Hepatocyte (in vitro differentiated cells): ENCODE measurements around the gene MAPK14.

ENCODE experiments used
- EZH2 ChIP-seq: fragments of 200-600 bp; sonication (generic); IDR thresholded peaks from 2 replicates; pipeline ENCODE4 v1.6.1; 2016; ENCODE audit warnings: antibody characterized with exemption, mild to moderate bottlenecking, borderline replicate concordance
- TF ChIP-seq, protein P1 (sequence below): fragments of 200-600 bp; sonication (generic); IDR thresholded peaks from 2 replicates; pipeline ENCODE4 v1.5.1; 2016; ENCODE audit warnings: antibody characterized with exemption, mild to moderate bottlenecking; ENCODE audit not compliant: poor library complexity

- TF ChIP-seq, protein P1, sequence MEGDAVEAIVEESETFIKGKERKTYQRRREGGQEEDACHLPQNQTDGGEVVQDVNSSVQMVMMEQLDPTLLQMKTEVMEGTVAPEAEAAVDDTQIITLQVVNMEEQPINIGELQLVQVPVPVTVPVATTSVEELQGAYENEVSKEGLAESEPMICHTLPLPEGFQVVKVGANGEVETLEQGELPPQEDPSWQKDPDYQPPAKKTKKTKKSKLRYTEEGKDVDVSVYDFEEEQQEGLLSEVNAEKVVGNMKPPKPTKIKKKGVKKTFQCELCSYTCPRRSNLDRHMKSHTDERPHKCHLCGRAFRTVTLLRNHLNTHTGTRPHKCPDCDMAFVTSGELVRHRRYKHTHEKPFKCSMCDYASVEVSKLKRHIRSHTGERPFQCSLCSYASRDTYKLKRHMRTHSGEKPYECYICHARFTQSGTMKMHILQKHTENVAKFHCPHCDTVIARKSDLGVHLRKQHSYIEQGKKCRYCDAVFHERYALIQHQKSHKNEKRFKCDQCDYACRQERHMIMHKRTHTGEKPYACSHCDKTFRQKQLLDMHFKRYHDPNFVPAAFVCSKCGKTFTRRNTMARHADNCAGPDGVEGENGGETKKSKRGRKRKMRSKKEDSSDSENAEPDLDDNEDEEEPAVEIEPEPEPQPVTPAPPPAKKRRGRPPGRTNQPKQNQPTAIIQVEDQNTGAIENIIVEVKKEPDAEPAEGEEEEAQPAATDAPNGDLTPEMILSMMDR = no peak
- no peak for TF ChIP-seq EZH2
These were observed 83.3 kb downstream of the MAPK14 start for GRCh38 chr6:36110863-36111262.
